Parathyroid adenoma (tissue), 2 donors: ENCODE results near the gene KIAA0319L.

Experiments used
- H2AFZ ChIP-seq: fragments of 300-600 bp; sonication (generic); one replicate; pipeline ENCODE4 v1.7.0; 2017; ENCODE audit warnings: antibody characterized with exemption, mild to moderate bottlenecking
- H3K27ac ChIP-seq: fragments of 300-600 bp; sonication (generic); one replicate; pipeline ENCODE4 v1.7.0; 2017
- H3K27me3 ChIP-seq: fragments of 300-600 bp; sonication (generic); one replicate; pipeline ENCODE4 v1.7.0; 2017; ENCODE audit warnings: low read length; ENCODE audit not compliant: control insufficient read depth, insufficient read depth
- H3K36me3 ChIP-seq: fragments of 300-600 bp; sonication (generic); one replicate; pipeline ENCODE4 v1.7.0; 2017; ENCODE audit warnings: low read length; ENCODE audit not compliant: control insufficient read depth, insufficient read depth
- H3K4me1 ChIP-seq: fragments of 300-600 bp; sonication (generic); one replicate; pipeline ENCODE4 v1.7.0; 2017; ENCODE audit warnings: control low read depth
- H3K4me2 ChIP-seq: fragments of 300-600 bp; sonication (generic); one replicate; pipeline ENCODE4 v1.7.0; 2017; ENCODE audit warnings: low read length
- H3K4me3 ChIP-seq: fragments of 300-600 bp; sonication (generic); one replicate; pipeline ENCODE4 v1.7.0; 2017; ENCODE audit warnings: low read depth, low read length
- H3K79me2 ChIP-seq: fragments of 300-600 bp; sonication (generic); one replicate; pipeline ENCODE4 v1.7.0; 2017; ENCODE audit warnings: control low read depth
- H3K9ac ChIP-seq: fragments of 300-600 bp; sonication (generic); one replicate; pipeline ENCODE4 v1.7.0; 2017; ENCODE audit warnings: mild to moderate bottlenecking
- H3K9me3 ChIP-seq: fragments of 300-600 bp; sonication (generic); one replicate; pipeline ENCODE4 v1.7.0; 2017; ENCODE audit warnings: low read length; ENCODE audit not compliant: control insufficient read depth
- TF ChIP-seq, protein P1 (sequence below): fragments of 300-600 bp; sonication (generic); IDR thresholded peaks from one replicate; pipeline ENCODE4 v1.7.0; 2017; ENCODE audit warnings: antibody characterized with exemption, mild to moderate bottlenecking
- donor health status: primary hyperparathyroidism.

The KIAA0319L gene

DNA sequence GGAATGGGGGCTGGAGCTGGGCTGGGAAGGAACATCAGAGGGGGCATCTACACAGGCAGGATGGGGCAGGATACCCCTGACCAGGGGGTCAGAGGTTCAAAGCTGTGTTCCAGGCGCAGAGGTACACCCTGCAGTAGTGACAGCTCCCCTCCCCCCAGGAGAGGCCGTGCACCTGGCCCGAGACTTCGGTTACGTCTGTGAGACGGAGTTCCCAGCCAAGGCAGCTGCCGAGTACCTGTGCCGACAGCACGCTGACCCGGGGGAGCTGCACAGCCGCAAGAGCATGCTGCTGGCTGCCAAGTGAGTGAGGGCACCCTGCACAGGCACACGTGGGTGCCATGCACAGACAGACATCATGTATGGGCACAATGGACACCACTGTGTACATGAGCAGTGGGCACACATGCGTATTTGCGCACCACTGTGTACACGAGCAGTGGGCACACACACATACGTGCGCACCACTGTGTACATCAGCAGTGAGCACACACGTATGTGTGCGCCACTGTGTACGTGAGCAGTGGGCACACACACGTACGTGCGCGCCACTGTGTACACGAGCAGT lies 33.4 kb upstream of the KIAA0319L start:
- Histone ChIP-seq H3K79me2 (no peaks in the 10 kb centered on the region), H3K4me3 (no peak overlapping the region), H3K4me2 (no peak overlapping the region), H2AFZ (no peak overlapping the region), H3K9me3 (no peaks in the 10 kb centered on the region), H3K36me3 (no peaks in the 10 kb centered on the region), H3K27ac (no peak overlapping the region), H3K27me3 (no peaks in the 10 kb centered on the region), H3K4me1 (no peaks in the 10 kb centered on the region), H3K9ac (no peak overlapping the region)
- TF ChIP-seq, protein P1, sequence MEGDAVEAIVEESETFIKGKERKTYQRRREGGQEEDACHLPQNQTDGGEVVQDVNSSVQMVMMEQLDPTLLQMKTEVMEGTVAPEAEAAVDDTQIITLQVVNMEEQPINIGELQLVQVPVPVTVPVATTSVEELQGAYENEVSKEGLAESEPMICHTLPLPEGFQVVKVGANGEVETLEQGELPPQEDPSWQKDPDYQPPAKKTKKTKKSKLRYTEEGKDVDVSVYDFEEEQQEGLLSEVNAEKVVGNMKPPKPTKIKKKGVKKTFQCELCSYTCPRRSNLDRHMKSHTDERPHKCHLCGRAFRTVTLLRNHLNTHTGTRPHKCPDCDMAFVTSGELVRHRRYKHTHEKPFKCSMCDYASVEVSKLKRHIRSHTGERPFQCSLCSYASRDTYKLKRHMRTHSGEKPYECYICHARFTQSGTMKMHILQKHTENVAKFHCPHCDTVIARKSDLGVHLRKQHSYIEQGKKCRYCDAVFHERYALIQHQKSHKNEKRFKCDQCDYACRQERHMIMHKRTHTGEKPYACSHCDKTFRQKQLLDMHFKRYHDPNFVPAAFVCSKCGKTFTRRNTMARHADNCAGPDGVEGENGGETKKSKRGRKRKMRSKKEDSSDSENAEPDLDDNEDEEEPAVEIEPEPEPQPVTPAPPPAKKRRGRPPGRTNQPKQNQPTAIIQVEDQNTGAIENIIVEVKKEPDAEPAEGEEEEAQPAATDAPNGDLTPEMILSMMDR = no peak

DNA sequence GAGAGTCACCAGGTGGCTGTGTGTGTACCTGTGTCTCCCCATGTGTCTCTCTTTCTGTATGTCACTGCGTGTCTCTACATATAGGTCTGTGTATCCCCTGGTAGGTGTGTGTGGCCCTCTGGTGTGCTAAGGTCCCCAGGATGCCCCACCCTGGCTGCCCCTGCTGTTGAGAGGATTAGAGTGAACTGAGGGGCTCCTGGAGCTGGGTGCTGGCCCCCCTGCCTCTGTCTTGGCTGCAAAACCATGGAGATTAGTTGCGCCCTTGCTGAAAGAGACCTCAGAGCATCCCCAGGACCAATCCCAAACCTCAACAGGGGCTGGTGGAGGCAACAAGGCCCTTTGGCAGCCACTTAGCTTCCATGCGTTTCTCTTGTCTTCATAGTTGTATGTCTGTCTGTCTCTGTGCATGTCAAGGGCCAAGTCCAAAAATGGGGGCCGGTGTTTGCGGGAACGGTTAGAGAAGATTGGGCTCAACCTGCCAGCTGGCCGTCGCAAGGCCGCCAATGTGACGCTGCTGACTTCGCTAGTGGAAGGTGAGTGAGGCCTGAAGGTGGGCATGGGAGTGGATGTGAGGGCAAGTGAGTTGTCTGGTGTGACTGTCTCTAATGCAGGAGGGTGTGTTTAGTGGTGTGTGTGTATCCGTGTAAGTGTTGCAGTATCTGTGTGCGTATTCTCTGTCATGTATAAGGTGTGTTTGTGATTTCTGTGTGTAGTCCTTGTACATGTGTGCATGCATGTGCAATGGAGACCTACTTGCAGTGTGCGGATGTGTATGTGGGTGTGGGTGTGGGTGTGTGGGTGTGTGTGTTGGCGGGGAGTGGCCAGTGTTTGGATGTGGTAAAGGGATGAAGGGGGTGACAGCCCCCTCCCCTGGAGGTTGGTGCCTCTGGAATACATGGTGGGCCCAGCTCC lies 32.6 kb upstream of the KIAA0319L start:
- Histone ChIP-seq H3K4me1 (no peaks in the 10 kb centered on the region), H3K79me2 (no peaks in the 10 kb centered on the region), H3K9me3 (no peaks in the 10 kb centered on the region), H3K4me2 (no peak overlapping the region), H3K27ac (no peak overlapping the region), H2AFZ (no peak overlapping the region), H3K27me3 (no peaks in the 10 kb centered on the region), H3K9ac (no peak overlapping the region), H3K36me3 (no peaks in the 10 kb centered on the region), H3K4me3 (no peak overlapping the region)
- TF ChIP-seq, protein P1 = no peak

DNA sequence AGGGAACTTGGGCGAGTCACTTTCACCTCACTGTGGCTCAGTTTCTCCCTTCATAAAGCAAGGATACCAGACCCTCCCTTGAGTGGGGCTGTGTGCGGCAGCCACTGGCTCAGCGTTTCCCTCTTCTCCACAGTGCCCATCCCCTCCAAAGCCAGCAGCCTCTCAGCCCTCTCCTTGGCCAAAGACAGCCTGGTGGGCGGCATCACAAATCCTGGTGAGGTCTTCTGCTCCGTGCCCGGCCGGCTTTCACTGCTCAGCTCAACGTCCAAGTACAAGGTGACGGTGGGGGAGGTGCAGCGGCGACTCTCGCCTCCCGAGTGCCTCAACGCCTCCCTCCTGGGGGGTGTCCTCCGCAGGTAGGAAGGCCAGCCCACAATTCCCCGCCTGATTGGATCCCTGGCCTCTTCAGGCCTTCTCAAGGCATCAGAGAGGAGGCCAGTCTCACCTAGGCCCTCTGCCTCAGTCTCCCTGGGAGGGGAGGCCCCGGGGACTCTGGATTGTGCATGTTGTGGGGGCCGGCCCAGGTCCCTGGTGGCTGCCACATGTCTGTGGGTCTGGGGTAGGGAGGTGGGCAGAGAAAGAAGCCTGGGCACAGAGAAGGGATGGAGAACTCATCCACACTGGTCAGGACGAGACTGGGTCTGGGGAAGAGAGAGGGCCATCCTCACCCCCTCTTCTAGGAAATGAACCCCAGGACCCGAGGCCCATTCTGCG lies 31.2 kb upstream of the KIAA0319L start:
- Histone ChIP-seq H3K4me3 (no peak overlapping the region), H3K36me3 (no peaks in the 10 kb centered on the region), H3K27ac (no peak overlapping the region), H3K4me1 (no peaks in the 10 kb centered on the region), H3K27me3 (no peaks in the 10 kb centered on the region), H3K9me3 (no peaks in the 10 kb centered on the region), H3K79me2 (no peaks in the 10 kb centered on the region), H3K4me2 (no peak overlapping the region), H3K9ac (no peak overlapping the region), H2AFZ (no peak overlapping the region)
- TF ChIP-seq, protein P1 = no peak

DNA sequence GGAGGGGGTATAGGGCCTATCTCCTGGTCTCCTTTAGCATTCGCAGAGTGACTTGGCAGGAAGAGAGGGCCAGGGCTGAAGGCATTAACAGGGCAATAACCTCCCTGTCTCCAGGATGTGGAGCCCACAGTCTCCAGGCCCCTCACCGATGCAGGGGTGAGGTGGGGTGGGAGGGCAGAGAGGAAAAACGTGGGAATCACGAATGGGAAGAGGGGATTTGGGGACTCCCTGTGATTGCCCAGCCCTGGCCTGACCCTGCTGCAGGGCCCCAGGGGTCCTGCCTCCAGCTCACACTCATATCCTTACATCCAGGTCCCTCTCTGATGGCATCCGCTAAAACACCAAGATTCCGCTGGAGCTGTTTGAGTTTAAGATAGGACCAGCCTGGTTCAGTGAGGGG lies 30.5 kb upstream of the KIAA0319L start:
- Histone ChIP-seq H3K27ac (no peak overlapping the region), H3K27me3 (no peaks in the 10 kb centered on the region), H2AFZ (no peak overlapping the region), H3K79me2 (no peaks in the 10 kb centered on the region), H3K9ac (no peak overlapping the region), H3K4me3 (no peak overlapping the region), H3K4me1 (no peaks in the 10 kb centered on the region), H3K4me2 (no peak overlapping the region), H3K9me3 (no peaks in the 10 kb centered on the region), H3K36me3 (no peaks in the 10 kb centered on the region)
- TF ChIP-seq, protein P1 = no peak
